HPDE6-E6E7 (cell line): ENCODE results near the gene TMEM30B.
"Not testable (repeated sequence)": the region's sequence is repeated elsewhere in the genome, so short reads cannot be mapped to it uniquely, and the experiment has no call there.

Experiments
- DNase-seq: peaks from one replicate; pipeline ENCODE4 v3.0.0; 2011; ENCODE audit warnings: missing footprints; ENCODE audit errors: extremely low spot score

The TMEM30B gene

GRCh38 chr14:61266436-61266835, 14.7 kb downstream of the TMEM30B start:
- no peak for DNase-seq

- no peak for DNase-seq
Measured at GRCh38 chr14:61264651-61265050, 16.5 kb downstream of the TMEM30B start.

DNA sequence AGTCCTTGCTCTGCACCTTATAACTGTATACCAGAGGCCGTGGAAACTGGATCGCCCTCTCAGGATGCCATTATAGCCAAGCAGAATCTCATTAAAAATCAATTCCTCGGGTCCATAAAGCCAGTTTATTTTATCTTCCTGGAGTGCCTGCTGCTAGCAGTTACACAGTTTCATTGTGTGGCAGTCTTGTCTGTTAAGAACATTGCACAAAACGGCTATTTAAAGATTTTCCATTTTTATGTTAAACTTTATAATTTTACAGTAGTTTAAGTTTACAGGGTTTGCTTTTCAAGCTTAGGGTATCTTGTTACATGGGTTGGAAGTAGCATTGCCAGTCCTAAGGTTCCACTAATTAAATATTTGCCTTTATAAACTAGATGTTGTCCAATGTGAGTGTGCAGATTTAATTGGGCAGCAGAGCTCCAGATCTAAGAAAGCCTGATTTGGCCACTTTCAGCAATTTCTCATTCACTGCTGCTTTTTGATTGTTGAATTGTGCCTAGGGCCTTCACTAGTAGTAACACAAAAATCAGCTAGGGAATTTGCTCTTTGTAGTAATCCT, 17.0 kb downstream of the TMEM30B start:
- no peak for DNase-seq

GRCh38 chr14:61262082-61262481, 19.1 kb downstream of the TMEM30B start:
- DNase-seq: no peak

DNA sequence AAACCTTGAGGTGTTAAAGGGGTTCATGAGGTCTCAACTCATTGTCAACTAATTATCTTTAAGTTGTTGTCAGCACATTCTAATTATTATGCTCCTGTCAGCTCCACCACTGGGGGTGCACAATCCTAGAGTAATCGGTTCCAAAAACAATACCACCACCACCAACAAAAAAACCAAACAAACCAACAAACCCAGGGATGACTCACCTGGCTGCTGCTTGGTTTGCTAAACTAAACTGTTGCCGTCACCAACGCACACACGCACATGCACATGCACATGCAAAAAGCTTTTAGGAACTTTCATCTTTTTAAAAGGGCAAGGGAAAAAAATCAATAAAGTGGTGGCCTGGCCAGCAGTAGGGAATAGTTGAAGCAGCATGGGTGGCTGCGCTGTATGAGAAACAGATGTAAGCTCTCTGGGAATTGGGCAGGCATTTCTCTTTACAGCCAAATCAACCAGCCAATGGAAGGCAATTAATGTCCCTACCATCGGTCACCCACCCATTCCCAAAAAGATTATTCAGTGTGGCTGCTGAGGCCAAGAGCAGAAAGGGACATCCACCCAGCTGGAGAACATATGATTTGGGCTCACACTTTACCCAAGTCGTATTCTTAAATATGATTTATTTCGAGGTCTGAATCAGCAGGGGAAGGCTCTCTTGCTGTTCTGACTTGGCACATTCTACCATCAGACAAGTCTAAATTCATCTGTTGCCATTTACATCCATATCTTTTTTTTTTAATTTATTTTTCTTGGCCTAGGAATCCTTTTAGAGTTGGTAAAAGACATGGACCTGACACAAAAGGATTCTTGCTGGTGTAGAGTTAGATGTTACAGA, 20.0 kb downstream of the TMEM30B start:
- peak; percentile 44 for DNase-seq

DNA sequence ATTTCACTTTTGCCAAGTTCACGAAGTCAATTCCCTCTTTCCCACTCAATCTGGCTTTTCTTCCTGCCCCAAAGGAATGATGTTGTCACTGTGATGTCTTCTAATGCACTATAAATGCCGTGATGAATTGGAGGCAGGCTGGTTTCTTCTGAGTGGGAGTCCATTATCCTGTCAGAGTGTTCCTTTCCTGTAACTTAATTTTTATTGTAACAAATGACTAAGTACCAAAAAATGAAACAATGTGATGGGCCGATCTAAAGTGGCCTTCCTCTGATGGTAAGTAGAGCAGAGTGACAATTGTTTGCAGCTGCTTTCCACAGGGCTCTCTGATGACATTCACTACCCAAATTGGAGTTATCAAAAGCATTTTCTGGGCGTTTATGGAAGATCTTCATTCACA, 22.2 kb downstream of the TMEM30B start:
- DNase-seq: no peak

DNA sequence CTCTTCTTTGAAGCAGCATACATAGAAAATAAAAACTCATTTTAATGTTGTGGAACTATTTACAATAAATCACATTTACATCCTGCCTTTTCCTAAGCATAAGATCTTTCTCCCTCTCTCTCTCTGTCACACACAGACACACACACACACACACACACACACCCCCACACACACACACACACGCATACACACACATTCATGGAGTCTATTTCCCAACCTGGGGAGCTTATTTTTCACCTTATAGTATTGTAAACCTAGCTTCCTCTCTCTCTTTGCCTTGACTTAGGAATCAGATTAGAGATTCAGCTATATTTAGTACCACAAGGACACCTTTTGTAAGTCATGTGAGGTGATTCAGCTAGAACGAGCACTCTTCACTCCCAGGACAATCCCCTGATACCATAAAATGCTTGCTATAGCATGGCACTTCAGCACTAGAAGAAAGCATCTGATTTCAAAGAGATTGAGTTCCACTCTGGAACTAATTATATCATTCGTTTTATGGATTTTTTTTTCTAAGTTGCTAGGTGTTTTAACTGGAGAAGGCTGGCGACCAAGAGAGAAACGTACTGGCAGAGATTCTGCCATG, 23.6 kb downstream of the TMEM30B start:
- DNase-seq: no peak

DNA sequence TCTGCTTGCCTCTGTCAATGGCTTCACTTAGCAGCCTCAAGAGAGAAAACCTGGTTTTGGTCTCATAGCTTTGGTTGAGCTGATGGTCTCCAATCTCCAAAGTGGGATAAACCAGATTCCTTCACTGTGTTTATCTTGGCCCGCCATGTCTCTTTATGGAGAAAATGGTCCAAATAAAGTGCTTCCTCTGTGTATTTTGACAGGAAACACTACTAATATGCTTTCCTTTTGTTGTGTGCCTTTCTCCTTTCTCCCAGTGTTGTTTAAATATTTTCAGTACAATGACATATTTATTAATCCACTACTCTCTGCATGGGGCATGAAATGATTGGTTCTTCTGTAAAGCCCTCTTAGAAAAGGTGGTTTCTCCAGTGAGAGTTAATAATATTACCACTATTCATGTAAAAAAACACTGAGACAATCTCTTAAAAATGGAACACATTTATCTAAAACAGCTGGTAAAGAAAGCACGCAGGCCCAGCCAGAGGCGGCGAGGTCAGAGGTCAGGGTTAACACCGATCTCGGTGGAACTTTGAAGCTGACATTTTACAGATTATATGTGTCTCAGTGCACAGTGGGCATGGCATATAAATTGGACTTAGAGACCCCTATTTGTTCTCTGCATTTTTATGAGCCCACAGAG, 24.2 kb downstream of the TMEM30B start:
- DNase-seq: no peak

DNA sequence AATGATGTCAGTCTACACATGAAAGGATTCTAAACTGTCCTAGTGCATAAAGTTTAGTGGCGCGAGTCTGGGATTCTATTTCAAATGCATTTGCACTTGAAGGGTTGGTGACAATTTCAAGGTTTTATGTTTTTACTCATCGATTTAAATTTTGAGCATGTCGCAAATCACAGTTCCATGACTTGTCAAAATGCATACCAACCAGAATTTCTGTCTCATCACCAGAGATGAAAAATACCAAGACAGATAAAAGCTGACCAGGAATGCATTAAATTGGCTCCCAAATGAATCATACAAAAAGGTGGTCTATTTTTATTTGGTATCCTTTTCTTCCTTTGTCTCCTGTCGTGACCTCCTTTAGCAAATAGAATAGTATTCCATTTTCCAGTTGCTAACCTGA, 25.2 kb downstream of the TMEM30B start:
- no peak for DNase-seq

- DNase-seq: no peak
Measured at GRCh38 chr14:61254808-61255526, 26.2 kb downstream of the TMEM30B start.

GRCh38 chr14:61253064-61253738, 27.9 kb downstream of the TMEM30B start:
- no peak for DNase-seq

GRCh38 chr14:61252369-61253063, 28.6 kb downstream of the TMEM30B start:
- DNase-seq: peak; percentile 86

DNA sequence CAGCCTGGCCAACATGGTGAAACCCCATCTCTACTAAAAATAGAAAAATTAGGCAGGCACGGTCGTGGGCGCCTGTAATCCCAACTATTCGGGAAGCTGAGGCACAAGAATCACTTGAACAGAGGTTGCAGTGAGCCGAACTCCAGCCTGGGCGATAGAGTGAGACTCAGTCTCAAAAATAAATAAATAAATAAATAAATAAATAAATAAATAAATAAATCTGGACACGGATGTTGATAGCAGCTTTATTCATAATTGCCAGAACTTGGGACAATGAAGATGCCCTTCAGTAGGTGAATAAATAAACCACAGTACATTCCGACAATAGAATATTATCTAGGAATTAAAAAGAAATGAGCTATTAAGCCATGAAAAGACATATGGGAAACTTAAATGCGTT, 31.1 kb downstream of the TMEM30B start:
- no peak for DNase-seq

DNA sequence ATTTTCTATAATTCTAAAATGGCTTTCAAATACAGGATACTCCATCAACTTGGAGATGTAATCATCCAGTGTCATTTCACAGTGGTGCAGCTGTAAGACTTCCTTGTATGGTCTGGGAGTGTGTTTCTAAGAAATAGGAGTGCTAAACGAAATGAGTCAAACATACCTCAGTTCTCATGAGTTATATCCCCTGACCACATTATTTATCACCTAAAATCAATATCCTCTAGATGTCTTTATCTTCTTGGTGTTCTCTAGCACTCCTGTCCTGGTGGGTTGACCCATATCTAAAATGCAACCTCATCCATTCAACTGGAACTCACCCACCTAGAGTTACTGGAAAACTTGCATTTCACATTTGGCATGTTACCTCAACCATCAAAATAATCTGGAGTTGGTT, 33.2 kb downstream of the TMEM30B start:
- no peak for DNase-seq

GRCh38 chr14:61246721-61247120, 34.4 kb downstream of the TMEM30B start:
- no peak for DNase-seq

- DNase-seq: no peak
Measured at GRCh38 chr14:61244009-61244408, 37.1 kb downstream of the TMEM30B start.

DNA sequence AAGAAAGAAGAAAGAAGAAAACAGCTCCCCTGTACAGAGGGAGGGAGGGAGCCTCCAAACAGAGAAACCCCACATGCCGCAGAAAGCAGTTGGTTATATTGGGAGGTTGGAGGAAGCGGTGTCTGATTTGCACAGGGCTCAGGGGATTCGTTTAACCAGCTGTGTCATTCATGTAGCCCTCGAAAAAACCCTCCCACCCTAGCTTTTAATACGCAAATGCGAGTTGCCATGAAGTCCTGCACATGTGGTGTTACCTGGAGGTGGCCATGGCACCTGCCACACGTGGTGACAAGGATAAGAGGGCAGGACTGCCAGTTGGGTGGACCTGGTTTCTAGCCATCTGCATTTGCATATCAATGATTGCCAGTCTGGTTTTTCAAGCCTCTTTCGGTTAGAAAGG, 40.9 kb downstream of the TMEM30B start:
- DNase-seq: no peak

DNA sequence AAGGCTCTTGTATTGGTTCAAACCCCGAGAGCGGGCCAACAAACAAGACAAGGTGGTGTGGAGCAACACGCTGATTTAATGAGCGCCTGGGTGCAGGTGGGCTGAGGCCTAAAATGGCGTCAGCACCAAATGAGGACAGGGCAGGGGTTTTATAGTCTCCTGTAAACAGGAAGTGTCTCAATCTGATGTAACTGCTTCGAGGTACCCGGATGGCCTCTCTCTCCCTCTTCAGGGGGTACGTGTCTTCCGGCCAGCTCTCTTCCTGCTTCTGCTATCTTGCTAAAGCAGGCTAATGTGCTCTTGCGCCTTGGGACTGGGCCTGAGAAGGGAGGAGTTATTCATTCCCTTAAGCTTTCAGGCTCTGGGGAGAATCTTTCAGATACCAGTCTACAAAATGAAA, 41.9 kb downstream of the TMEM30B start:
- not testable (repeated sequence) for DNase-seq

DNA sequence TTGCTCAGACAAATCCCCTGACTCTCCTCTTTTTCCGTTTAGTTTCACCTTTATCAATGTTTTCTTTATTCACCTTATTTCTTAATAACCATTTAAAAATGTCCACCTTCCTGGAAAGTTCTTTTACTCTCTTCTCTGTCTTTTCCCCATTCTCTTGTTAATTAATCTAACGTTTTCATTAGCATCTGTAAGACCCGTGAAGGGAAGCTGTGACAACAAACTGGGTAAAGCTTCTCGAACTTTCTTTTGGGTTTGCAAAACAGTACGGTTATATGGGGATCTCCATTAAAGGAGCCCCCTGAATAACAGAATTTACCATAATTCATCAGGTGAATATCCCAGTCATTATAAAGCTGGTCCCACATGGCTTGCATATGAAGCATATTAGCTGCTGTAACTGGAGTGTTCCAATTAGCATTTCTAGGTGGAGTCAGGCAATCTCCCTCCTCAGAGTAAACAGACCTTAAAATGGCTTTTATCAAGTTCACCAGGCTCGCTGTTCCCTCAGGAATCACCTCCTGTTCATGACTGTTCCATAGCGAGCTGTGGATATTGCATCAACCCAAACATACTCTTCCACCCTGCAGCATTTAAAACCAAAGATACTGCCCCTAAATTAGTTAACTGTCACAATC, 42.4 kb downstream of the TMEM30B start:
- no peak for DNase-seq

DNA sequence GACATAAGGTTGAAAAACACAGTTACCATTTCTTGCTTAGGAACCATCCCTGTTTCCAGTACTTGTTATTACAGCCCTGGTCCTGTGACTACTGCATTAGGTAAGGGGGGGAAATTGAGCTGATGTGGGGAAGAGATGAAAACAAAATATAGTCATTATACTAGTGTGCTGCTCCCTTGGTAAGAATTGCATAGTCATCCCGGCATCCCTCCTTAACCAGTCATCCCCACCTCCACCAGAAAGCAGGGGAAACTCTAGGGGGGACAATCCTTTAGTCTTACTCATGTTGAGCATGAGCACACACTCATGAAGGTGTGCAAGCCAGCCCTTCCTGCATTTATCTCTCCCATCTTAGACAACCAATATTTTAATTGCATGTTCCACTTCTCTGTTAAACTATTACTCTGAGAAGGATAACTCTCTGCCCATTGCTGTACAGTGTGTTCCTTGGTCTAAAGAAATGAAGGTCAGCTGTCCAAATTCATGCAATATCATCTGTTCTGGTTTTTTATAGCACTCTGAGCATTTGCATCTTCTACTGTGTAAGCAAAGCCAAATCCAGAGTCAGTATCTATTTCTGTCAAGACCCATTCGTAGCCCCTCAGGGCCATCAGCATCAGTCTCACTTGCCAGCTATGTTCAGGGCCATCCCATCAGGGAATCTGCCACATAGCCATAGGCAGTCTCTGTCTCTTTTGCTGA, 46.8 kb downstream of the TMEM30B start:
- DNase-seq: no peak
